ENCODE measurements around the gene ABCB1.

The ABCB1 gene

GRCh38 chr7:87600130-87601124 is at the start of gene ABCB1:
Gene ABCB1 (minus strand): TSS chr7:87600884. CDS start chr7:87600184, 700 bp downstream.
- no peak for DNase-seq (ENCODE audit: low read depth)

DNA sequence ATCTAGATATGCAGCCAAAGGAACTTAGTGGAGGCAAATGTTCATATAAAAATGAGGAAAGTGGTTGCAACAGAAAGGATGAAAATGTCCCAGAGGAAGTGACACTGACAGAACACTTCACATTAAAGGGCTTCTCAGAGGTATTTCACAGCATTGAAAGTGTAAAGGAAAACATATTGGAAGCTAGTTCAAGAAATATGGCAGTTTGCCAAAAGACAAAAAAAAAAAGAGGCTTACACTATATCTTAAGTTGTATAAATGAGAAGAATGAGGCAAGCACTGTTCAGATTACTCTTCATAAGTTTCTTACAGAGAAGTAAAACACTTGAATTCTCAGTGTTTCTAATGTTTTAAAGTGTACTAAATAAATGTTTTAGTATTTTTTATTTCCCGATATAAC is 47.6 kb upstream of the ABCB1 start:
- DNase-seq (ENCODE audit: low read depth), result no peak

DNA sequence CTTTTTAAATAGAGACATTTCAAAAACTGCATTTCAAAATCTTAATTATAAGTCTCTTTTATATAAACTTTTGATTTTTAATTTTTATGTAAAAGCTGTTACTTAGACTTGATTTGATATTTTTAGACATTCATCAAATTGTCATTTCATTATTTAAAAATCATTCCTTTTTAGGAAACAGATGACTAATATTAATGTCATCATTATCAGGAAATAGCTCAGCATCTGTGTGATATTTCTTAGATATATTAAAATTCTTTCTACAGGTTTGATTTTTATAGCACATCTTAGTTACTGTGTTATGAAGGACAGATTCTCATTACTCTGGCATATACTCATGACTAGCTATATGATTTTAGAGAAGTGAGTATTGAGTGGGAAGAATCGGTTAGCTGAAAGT is 44.8 kb upstream of the ABCB1 start:
- DNase-seq (ENCODE audit: low read depth), result no peak

GRCh38 chr7:87635921-87636320 is 35.2 kb upstream of the ABCB1 start:
- DNase-seq (ENCODE audit: low read depth), result no peak

DNA sequence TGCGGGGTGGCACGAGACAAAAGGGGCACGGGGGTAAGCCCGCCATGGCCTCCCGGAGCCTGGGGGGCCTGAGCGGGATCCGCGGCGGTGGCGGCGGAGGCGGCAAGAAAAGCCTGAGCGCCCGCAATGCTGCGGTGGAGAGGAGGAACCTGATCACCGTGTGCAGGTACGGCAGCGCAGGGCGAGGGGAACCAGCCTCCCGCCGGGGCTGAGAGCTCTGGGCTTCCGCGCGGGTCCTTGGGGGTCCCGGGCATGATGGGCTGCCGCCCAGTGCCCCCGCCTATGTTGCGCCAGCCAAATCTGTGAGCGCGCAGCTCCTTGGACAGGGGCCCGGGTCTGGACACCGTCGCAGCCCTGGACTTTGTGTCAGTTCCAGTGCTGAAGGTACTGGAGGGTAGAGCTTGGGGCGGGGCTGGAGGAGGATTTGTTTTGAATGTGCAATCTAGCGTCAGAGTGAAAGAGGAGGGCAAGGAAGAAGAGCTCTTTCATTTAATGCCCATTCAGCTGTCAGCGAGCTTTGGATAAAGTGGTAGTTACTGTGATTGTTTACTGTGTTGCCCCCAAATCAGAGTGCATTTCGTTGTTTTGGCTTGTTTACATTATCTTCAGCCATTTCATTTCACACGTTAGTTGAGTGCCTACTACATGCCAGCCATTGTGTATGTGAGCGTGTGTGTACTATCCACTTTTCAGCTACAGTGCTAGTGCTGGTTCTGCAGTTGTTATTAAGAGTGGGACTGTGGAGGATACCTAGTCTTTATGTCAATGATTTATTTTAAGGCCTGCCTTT is 28.3 kb upstream of the ABCB1 start:
- DNase-seq (ENCODE audit: low read depth), result no peak

DNA sequence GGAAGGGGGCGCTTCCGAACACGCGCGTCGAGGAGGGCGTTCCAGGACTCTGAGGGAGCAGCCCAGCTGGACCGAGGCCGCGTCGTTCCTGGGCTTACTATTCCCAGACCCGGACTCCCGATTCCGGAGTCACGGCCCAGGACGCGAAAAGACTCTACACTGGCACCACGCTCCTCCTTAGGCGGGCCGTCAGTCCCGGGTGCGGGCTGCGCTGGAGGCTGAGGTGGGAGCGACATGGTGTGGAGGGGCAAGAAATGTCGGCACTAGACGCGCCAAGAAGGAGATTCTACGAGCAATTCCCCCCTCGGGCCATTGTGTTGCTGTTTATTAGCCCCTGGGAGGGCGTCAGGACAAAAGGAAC is 26.9 kb upstream of the ABCB1 start:
- DNase-seq (ENCODE audit: low read depth), result no peak

GRCh38 chr7:87625101-87625500 is 24.4 kb upstream of the ABCB1 start:
- no peak for DNase-seq (ENCODE audit: low read depth)

DNA sequence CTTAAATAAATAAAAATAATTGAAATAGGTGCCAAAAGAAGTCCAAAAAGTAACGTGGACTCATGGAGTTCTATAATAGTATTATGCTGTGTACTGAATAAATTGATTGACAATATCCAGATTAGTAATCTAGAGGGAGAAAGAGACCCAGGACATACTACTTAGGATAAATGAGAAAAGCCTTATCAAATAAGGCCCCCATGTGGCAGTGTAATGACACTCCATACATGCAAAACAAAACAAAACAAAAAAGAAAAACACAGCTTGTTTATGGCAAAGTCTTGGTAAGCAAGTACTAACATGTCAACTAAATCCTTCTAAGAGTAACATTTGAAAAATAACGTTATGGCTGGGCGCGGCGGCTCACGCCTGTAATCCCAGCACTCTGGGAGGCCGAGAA is 23.9 kb upstream of the ABCB1 start:
- DNase-seq (ENCODE audit: low read depth), result no peak

GRCh38 chr7:87615197-87615596 is 14.5 kb upstream of the ABCB1 start:
- no peak for DNase-seq (ENCODE audit: low read depth)

GRCh38 chr7:87609916-87610315 is 9.2 kb upstream of the ABCB1 start:
- no peak for DNase-seq (ENCODE audit: low read depth)

GRCh38 chr7:87608431-87608830 is 7.7 kb upstream of the ABCB1 start:
- no peak for DNase-seq (ENCODE audit: low read depth)

- DNase-seq (ENCODE audit: low read depth), result no peak
Observed at GRCh38 chr7:87604264-87604663, 3.6 kb upstream of the ABCB1 start.

DNA sequence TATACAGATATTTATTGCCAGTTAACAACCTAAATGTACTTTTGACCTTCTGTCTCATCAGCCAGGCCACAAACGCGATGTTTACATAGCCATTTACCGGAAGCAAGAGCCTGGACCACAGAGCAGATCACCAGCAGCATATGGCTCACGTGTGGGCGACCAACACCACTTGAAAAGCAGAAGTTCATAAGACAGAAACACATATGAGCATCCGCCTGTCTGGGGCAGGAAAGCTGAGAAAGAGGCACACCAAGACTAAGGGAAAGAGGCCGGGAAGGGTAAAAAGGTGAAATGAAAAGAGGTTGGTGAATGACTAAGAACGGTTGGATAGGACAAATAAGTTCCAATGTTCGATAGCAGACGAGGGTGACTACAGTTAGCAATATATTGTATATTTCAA is 1.3 kb downstream of the ABCB1 start:
- DNase-seq (ENCODE audit: low read depth), result peak; percentile 5

DNA sequence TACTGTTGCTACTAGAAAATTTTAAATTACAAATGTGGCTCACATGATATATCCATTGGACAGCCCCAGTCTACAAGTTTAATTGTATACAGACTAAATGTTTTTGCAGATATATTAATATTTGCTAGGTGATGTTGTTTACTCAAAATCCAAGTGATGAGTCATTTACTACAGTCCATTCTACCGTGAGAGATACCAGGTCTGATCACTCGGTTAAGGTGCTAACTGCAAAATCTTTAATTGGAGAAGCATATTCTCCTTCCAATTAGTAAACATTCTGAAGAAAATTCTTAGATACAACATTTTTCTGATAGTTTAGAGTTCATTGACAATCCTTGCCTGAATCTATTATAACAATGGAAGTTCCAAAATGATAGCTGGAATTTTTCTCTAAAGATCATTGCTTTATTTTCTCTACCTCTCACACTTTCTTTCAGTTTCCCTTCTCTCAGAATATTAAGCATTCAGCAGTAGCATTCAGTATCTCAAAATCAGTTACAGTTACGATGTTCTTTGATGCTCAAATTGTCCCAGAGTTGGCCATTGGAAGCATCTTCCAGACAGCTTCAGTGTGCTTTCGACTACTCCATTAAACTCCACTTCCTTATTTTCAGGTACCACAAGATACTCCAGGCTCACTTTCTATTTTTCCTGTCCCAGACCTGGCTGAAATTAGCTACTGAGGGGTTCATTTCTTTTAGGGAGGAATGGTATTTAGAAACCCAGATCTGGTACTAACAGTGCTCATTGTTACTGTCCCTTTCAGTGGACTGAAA is 2.3 kb downstream of the ABCB1 start:
- no peak for DNase-seq (ENCODE audit: low read depth)

GRCh38 chr7:87596696-87597095 is 4.0 kb downstream of the ABCB1 start:
- DNase-seq (ENCODE audit: low read depth), result no peak

- DNase-seq (ENCODE audit: low read depth), result no peak
Observed at GRCh38 chr7:87596136-87596535, 4.5 kb downstream of the ABCB1 start.

DNA sequence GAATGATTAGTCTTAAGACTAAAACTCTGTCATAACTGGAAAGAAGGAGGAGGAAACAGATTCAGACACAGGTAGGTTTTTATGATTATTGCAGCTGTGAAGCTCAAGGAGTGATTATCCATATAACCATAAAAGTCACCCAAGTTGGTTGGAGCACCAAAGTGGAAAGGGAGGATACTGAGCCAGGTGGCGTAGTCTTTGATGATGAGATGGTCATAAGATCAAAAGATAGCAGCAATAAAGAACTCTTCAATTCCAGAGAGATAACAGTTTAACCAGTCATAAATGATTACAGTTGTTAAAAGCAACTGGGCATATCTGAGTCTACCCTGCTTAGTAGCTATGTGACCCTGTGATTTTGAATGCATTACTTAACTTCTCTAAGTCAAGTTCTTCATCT is 8.4 kb downstream of the ABCB1 start:
- DNase-seq (ENCODE audit: low read depth), result no peak

DNA sequence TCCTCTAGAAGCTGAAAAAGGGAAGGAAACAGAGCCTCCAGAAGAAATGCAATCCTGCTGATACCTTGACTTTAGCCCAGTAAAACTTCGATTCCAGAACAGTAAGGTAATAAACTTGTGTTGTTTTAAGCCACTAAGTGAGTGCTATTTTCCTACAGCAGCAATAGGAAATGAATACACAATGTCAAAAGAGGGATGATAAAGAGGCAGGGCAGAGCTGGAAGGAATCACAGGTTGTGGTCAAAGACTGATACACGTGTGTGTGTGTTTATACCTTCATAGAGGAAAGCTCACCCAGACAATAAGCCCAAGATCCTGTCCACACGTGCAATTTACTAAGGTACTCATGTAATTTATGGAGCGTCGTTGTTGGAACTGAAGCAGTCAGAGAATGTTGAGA is 9.5 kb downstream of the ABCB1 start:
- no peak for DNase-seq (ENCODE audit: low read depth)

DNA sequence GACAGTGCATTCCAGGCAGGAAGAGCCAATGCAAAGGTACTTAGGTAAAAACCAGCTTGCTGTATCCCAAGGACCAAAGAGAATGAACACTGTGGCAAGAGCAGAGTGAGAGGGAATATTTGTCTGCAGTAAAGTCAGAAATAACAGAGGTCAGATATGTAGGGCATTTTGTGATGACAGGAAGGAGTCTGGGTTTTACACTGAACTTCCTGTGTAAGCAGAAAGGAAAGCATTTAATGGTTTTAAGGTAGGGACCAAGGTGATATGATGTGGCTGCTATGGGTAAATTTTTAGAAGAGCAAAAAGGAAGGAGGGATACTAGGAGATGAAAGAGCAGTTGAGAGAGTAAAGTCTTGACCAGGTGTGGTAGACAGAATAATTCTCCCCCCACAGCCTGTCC is 10.1 kb downstream of the ABCB1 start:
- no peak for DNase-seq (ENCODE audit: low read depth)

DNA sequence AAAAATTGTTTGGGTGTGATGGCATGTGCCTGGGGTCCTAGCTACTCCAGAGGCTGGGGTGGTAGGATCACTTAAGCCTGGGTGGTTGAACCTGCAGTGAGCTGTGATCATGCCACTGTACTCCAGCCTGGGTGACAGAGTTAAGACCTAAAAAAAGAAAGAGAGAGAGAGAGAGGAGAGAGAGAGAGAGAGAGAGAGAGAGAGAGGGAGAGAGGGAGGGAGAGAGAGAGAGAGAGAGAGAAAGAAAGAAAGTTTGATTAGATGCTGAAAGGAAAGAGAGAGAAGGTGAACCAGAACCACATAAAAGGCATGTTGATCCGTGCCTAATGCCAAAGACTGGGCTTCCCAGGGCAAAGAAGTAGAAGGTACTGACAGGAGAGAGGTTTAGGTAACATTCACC is 11.1 kb downstream of the ABCB1 start:
- DNase-seq (ENCODE audit: low read depth), result no peak

DNA sequence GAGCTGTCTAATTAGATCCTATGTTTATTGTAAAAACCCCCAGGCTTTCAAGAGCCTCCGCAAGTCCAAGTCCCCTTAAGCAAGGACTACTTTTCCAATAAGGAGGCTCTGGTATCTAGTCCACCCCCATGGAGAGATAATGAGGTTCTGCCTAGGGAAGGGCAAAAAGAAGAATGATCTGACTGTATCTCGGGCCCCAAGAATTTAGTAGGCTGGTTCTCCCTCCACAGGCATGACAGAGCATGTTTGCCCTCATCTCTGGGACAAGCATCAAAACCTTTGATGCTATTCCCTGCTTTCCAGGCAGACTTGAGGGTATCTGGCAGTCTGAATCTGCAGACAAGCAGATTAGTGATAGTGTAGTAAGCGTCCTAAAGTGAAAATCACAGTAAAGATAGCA is 19.0 kb downstream of the ABCB1 start:
- DNase-seq (ENCODE audit: low read depth), result no peak

- DNase-seq (ENCODE audit: low read depth), result no peak
Observed at GRCh38 chr7:87580636-87581035, 20.0 kb downstream of the ABCB1 start.
